Hepatocyte (in vitro differentiated cells): ENCODE data around the gene ENAH.

Experiments used
- EZH2 ChIP-seq: fragments of 200-600 bp; sonication (generic); IDR thresholded peaks from 2 replicates; pipeline ENCODE4 v1.6.1; 2016; ENCODE audit warnings: antibody characterized with exemption, mild to moderate bottlenecking, borderline replicate concordance
- EZH2phosphoT487 ChIP-seq: fragments of 200-600 bp; sonication (generic); IDR thresholded peaks from one replicate; pipeline ENCODE4 v1.6.1; 2018; ENCODE audit warnings: antibody characterized with exemption, mild to moderate bottlenecking, low read depth, moderate library complexity; ENCODE audit not compliant: unreplicated experiment, severe bottlenecking
- TF ChIP-seq, protein P1 (sequence below): fragments of 200-600 bp; sonication (generic); IDR thresholded peaks from 2 replicates; pipeline ENCODE4 v1.5.1; 2016; ENCODE audit warnings: antibody characterized with exemption, mild to moderate bottlenecking; ENCODE audit not compliant: poor library complexity

DNA sequence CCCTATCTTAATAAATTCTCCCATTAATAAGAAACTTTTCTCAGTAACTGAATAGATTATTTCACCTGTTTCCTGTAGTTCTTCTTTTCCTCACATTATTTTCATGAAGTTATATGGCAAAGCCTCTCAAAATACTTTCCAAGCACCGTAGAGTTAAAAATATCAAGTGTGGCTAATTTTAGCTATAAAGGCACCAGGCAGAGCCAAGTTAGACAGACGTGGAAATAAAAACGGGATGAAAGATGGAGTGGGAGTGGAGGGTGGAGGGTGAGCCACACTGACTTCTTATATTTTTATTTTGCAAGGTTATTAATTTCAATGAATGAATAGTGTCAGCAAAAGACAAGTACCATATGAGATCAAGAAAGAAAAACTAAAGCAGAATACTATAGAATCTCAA, 71.7 kb downstream of the ENAH start:
- TF ChIP-seq EZH2, result no peak
- TF ChIP-seq, protein P1, sequence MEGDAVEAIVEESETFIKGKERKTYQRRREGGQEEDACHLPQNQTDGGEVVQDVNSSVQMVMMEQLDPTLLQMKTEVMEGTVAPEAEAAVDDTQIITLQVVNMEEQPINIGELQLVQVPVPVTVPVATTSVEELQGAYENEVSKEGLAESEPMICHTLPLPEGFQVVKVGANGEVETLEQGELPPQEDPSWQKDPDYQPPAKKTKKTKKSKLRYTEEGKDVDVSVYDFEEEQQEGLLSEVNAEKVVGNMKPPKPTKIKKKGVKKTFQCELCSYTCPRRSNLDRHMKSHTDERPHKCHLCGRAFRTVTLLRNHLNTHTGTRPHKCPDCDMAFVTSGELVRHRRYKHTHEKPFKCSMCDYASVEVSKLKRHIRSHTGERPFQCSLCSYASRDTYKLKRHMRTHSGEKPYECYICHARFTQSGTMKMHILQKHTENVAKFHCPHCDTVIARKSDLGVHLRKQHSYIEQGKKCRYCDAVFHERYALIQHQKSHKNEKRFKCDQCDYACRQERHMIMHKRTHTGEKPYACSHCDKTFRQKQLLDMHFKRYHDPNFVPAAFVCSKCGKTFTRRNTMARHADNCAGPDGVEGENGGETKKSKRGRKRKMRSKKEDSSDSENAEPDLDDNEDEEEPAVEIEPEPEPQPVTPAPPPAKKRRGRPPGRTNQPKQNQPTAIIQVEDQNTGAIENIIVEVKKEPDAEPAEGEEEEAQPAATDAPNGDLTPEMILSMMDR, result no peak
- TF ChIP-seq EZH2phosphoT487, result no peak
